GM19099 (cell line): ENCODE measurements around the gene AMH.

Source experiments
- POLR2A ChIP-seq: IDR thresholded peaks from 3 replicates; pipeline ENCODE4 v1.6.1; 2011; ENCODE audit warnings: low read depth; ENCODE audit not compliant: insufficient read length; ENCODE audit errors: extremely low read depth

AMH gene

DNA sequence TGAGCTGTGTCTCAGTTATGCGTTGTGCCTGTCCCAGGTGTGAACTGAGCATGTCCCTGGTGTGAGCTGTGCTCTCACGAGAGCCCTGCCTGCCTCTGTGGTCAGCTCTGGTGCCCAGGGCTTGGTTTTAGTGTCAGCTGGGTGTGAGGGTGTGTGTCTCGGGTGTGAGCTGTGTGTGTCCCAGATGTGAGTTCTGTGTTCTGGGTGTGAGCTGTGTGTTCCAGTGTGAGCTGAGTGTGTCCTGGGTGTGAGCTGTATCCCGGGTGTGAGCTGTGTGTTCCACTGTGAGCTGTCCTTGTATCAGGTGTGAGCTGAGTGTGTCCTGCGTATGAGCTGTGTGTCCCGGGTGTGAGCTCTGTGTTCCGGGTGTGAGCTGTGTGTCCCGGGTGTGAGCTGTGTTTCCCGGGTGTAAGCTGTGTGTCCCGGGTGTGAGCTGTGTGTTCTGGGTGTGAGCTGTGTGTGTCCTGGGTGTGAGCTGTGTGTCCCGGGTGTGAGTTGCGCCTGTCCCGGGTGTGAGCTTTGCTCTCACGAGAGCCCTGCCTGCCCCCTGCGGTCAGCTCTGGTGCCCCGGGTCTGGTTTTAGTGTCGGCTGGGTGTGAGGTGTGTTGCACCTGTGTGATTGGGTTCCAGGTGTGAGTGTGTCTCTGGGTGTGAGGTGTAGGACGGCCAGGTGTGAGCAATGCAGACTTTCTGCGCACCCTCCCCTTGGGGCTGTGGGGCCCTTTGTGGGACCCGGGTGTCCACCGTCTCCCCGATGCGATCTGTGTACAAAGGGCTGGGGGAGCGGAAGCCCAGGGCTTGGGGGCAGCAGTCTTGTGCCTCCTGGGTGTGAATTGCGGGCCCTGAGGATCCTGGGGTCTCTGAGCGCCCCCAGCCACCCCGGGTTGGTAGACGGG lies 39.9 kb downstream of the AMH start:
- no peak for TF ChIP-seq POLR2A

DNA sequence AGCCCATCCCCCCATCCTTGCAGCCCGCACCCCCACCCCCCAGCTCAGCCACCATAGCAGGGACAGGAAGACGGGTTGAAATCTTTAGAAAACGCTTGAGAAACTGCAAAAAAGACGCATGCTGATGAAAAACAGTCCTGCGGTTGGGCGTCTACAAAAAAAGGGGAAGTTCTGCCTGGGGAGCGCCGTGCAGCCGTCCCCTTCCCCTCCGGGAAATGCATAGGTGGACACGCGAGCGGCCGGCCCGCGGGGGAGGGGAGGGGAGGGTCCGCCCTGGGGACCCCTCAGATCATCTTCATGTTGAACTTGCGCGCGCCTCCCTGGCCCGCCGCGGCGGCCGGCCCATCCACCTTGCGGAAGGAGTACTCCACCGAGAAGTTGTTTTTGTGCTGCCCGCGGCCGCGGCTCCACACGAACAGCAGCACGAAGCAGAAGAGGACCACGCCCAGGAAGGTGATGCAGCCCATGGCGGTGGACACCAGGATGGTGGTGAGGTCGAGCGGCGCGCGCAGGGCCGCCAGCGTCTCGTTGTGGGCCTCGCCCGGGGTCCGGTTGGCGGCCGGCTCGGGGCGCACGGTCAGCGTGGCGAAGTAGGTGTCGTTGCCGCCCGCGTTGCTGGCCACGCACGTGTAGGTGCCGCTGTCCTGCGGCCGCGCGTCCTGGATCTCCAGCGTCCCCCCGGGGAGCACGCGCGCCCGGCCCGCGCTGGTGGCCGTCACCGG lies 40.8 kb downstream of the AMH start:
- TF ChIP-seq POLR2A = no peak

DNA sequence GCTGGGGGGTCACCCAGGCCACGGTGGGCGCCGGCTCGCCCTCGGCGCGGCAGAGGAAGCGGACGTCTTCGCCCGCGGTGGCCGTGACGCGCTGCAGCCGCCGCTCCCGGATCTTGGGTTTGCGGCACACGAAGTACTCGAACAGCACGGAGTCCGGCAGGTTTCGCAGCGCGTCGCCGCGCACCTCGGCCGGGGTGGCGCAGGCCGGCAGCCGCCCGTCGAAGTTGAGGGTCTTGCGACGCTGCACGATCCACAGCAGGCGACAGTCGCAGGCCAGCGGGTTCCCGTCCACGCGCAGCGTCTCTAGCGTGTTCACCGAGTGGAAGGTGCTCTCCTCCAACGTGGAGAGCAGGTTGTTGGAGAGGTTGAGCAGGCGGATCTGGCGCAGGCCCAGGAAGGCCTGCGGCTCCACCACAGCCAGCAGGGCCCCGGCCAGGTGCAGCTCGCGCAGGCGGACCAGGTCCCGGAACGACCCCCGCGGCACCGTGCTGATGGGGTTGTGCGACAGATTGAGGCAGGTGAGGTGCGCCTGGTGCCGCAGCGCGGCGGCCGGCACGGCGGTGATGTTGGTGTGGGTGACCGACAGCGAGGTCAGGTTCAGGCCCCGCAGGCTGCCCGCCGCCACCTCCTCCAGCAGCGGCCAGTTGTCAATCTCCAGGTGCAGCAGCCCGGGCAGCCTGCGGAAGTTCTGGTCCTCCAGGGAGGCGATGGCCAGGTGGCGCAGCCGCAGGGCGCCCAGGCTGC lies 41.5 kb downstream of the AMH start:
- TF ChIP-seq POLR2A = no peak

DNA sequence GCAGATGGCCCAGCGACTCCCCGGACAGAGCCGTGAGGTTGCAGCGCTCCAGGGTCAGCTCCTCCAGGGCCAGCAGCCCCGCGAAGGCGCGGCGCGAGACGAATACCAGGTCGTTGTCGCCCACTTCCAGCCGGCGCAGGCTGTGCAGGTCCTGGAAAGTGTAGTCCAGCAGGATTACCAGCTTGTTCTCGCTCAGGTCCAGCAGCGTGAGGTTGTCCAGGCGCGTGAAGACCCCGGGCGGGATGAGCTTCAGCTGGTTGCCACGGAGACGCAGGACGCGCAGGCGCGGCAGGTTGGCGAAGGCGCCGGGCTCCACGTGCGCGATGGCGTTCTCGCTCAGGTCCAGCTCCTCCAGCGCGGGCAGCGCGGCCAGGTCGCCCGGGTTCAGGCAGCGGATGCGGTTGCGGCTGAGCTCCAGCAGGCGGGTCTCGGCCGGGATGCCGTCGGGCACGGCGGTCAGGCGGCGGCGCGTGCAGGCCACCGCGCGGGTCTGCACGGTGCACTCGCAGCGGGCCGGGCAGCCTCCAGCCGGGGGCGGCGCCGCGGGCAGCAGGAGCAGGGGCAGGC lies 42.1 kb downstream of the AMH start:
- no peak for TF ChIP-seq POLR2A

DNA sequence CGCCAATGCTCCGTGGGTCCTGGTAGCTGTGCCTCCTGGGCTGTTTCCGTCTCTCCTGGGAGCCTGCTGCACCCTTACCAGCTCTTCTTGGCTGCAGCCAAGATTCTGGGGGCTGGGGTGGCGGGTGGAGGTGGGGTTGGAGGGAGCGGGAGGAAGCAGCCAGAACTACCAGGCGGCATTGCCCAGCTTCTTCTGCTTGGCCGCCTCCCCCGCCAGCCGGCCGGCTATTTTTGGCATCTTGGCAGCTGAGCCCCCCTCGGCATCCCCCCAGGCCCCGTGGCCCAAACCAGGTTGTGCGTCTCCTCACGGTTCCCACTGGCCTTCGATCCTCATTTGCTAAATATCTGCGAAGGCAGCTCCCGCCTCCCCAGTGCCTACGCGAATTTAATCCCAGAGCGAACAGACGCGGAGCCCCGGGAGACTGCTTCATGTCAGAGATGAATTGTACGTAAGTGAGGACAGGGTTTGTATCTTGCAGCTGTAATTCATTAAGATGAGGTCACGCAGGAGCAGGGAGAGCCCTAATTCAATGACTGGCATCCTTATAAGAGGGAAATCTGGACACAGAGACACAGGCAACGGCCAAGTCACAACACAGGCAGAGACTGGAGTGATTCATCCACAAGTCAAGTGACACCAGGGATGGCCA lies 45.7 kb downstream of the AMH start:
- TF ChIP-seq POLR2A = no peak

DNA sequence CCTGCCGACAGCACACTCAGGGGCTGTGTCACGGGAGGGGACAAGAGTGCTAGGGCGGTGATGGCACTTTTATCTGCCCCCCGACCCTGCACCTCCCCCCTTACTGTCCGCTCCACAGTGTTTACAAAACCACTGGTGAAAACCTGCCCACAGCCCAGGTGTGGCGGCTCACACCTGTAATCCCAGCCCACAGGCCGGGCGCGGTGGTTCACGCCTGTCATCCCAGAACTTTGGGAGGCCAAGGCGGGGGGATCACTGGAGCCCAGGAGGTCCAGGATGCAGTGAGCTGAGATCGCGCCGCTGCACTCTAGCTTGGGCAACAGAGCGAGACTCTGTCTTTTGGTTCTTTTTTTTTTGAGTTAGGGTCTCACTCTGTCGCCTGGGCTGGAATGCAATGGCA lies 47.0 kb downstream of the AMH start:
- TF ChIP-seq POLR2A = no peak

DNA sequence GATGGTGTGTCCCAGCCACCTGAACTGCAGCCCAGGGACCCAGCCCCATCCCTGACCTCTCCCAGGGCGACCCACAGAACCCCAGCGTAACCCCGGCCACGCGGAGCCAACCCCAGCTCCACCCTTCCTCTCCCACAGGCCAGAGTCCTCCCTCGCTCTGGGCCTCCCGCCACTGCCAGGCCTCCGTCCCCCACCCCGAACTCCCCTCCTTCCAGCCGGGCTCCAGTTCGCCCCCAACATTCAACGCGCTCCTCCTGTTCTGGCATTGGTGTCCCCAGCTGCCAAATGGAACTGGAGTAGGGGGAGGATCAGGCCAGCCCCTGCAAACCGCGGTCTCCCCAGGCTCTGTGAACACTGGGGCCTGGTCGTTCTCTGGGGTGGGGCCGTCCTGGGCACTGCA lies 51.4 kb downstream of the AMH start:
- no peak for TF ChIP-seq POLR2A
